ENCODE results near the gene SCUBE1. TPM values are rescaled to one million over a fixed set of nuclear protein-coding genes. Genes with fewer than 3 reads are reported as not detected.
A peak's percentile ranks its signal among the peaks of the same experiment; 100 is the strongest.

The SCUBE1 gene
- total and polyA plus RNA-seq, 4 donors: 1.6 to 7.9 (median 5.0) TPM

GRCh38 chr22:43345356-43345755 lies 2.2 kb upstream of the SCUBE1 start:
- no peak for TF ChIP-seq CTCF (IDR thresholded peaks at IDR 0.05; ENCODE audit: control extremely low read depth, extremely low read depth)
- peaks cover 4 to 37% (median 34%) of the 10 kb centered on the region in 3 donors for H3K27me3 ChIP-seq (ENCODE audit: control insufficient read depth in 3 of 3, insufficient read depth in 3 of 3, low read length in 2 of 3)
- H3K4me3 ChIP-seq: no peak overlapping the region
- no peak overlapping the region for H3K27ac ChIP-seq (ENCODE audit: low read depth in 1 of 2, low read length in 1 of 2)
- ATAC-seq (ENCODE audit: insufficient read depth, low FRiP score) (no peak), DNase-seq (no peak)
- 88 to 91% methylated on average over 7 of the region's 7 CpGs for WGBS, 2 donors
- H3K9ac ChIP-seq (ENCODE audit: insufficient read depth in 1 of 2, low read length in 2 of 2): no peak overlapping the region
- no peaks in the 10 kb centered on the region for H3K36me3 ChIP-seq (ENCODE audit: control insufficient read depth in 4 of 4, insufficient read depth in 4 of 4, low read length in 4 of 4)
- H3K4me1 ChIP-seq (ENCODE audit: control insufficient read depth in 5 of 5, insufficient read depth in 5 of 5, low read length in 5 of 5): peaks cover 0 to 2% (median 0%) of the 10 kb centered on the region in 5 donors
- H3K9me3 ChIP-seq (ENCODE audit: control insufficient read depth in 4 of 4, insufficient read depth in 3 of 4, low read length in 3 of 4): no peaks in the 10 kb centered on the region

- Histone ChIP-seq H3K4me1 (ENCODE audit: control insufficient read depth in 5 of 5, insufficient read depth in 5 of 5, low read length in 5 of 5) (peaks cover 0 to 2% (median 0%) of the 10 kb centered on the region in 5 donors), H3K36me3 (ENCODE audit: control insufficient read depth in 4 of 4, insufficient read depth in 4 of 4, low read length in 4 of 4) (no peaks in the 10 kb centered on the region), H3K9ac (ENCODE audit: insufficient read depth in 1 of 2, low read length in 2 of 2) (no peak overlapping the region), H3K27me3 (ENCODE audit: control insufficient read depth in 3 of 3, insufficient read depth in 3 of 3, low read length in 2 of 3) (peaks cover 4 to 41% (median 36%) of the 10 kb centered on the region in 3 donors), H3K27ac (ENCODE audit: low read depth in 1 of 2, low read length in 1 of 2) (no peak overlapping the region), H3K4me3 (no peak overlapping the region), H3K9me3 (ENCODE audit: control insufficient read depth in 4 of 4, insufficient read depth in 3 of 4, low read length in 3 of 4) (no peaks in the 10 kb centered on the region)
- DNase-seq (peak in 1 of 3 donors; percentile 29), ATAC-seq (ENCODE audit: insufficient read depth, low FRiP score) (no peak)
- 84 to 92% methylated on average over 6 of the region's 6 CpGs for WGBS, 2 donors
- no peak for TF ChIP-seq CTCF (IDR thresholded peaks at IDR 0.05; ENCODE audit: control extremely low read depth, extremely low read depth)
Measured at GRCh38 chr22:43344520-43344787, 1.3 kb upstream of the SCUBE1 start.

- H3K4me3 ChIP-seq: no peak overlapping the region
- H3K27ac ChIP-seq (ENCODE audit: low read depth in 1 of 2, low read length in 1 of 2): no peak overlapping the region
- ATAC-seq (ENCODE audit: insufficient read depth, low FRiP score): no peak
- H3K36me3 ChIP-seq (ENCODE audit: control insufficient read depth in 4 of 4, insufficient read depth in 4 of 4, low read length in 4 of 4): no peaks in the 10 kb centered on the region
- no peak for TF ChIP-seq CTCF (IDR thresholded peaks at IDR 0.05; ENCODE audit: control extremely low read depth, extremely low read depth)
- peaks cover 0 to 2% (median 0%) of the 10 kb centered on the region in 5 donors for H3K4me1 ChIP-seq (ENCODE audit: control insufficient read depth in 5 of 5, insufficient read depth in 5 of 5, low read length in 5 of 5)
- no peaks in the 10 kb centered on the region for H3K9me3 ChIP-seq (ENCODE audit: control insufficient read depth in 4 of 4, insufficient read depth in 3 of 4, low read length in 3 of 4)
- peaks cover 4 to 41% (median 40%) of the 10 kb centered on the region in 3 donors for H3K27me3 ChIP-seq (ENCODE audit: control insufficient read depth in 3 of 3, insufficient read depth in 3 of 3, low read length in 2 of 3)
- DNase-seq: no peak
- WGBS, 2 donors: 15 to 16% methylated on average over 59 to 65 of the region's 65 CpGs
- H3K9ac ChIP-seq (ENCODE audit: insufficient read depth in 1 of 2, low read length in 2 of 2): no peak overlapping the region
Measured at GRCh38 chr22:43343670-43344519, 723 bp upstream of the SCUBE1 start.
